RKO (cell line): ENCODE results near the gene ZC3H18.

ENCODE experiments used
- DNase-seq: peaks from one replicate; pipeline ENCODE4 v3.0.0-alpha.2; 2016; ENCODE audit warnings: low spot score

Gene ZC3H18

DNA sequence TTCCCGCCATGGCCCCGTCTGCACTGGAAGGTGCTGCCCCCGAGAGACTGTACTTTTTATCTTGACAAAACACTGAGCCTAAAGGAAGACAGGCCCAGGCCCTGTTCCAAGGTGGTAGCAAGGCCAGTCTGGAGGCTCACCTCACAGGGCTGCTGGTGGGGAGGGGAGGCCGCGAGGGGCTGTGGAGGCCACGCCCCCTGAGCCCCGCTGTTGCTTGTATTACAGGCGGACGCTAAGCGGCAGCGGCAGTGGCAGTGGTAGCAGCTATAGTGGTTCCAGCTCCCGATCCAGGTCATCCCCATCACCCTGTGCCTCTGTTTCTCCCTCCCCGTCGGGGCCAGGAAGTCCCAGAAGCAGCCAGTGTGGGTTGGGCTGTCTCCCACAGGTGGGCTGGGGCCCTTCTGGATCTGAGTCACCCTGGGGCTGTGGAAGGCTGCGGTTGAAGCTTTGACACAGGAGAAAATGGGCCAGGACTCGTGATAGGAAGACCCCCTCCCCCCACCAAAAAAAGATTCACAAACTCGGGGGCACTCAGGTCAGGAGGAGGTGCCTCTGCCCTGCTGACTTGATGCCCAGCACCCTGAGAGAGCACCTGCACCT, 54.9 kb downstream of the ZC3H18 start:
- no peak for DNase-seq

DNA sequence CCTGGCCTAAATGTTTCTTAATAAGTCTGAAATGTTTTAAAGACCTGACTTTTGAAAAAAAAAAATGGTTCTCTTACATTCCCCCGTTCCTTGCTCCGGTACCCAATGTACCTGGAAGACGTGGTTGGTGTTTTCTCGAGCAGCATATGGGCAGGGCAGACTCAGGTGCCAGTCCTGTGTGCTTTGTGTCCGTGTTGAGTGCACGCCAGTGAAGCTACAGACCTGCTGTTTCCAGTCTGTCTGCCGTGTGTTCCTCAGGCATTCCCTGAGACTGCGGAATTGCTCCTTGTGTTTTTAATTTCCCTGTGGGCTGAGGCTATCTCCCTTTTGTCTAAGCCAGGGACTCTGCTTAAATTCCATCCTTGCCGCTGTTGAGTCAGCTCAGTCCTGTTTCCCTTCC, 56.4 kb downstream of the ZC3H18 start:
- no peak for DNase-seq

DNA sequence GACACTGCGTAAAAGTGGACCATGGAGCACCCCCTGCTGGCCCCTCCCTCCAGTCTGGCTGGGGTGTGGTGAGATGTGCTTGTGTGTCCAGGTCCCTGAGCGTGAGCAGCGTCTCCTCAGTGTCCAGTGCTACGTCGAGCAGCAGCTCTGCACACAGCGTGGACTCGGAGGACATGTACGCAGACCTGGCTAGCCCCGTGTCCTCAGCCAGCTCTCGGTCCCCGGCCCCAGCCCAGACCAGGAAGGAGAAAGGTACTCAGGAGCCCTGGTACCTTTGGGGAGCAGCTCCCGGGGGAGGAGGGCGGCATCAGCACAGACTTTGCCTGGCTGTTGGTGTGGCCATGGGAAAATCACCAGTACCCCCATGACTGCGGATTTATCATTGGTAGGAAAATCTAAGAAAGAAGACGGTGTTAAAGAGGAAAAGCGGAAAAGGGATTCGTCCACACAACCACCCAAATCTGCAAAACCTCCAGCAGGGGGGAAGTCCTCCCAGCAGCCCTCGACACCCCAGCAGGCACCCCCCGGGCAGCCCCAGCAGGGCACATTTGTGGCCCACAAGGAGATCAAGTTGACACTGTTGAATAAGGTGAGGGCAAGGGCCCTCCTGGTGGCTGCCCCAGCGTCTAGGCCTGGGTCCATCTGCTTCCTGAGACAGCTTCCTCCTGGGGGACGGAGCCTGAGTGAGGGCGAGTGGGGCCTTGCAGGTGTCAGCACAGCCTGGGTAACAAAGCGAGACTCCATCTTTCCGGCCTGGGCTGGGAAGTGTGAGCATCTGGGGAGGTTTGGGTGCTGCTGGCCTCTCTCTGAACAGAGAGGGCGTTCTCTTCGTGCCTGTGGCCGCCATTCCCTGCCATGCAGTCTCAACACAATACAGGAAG, 57.6 kb downstream of the ZC3H18 start:
- DNase-seq: no peak

DNA sequence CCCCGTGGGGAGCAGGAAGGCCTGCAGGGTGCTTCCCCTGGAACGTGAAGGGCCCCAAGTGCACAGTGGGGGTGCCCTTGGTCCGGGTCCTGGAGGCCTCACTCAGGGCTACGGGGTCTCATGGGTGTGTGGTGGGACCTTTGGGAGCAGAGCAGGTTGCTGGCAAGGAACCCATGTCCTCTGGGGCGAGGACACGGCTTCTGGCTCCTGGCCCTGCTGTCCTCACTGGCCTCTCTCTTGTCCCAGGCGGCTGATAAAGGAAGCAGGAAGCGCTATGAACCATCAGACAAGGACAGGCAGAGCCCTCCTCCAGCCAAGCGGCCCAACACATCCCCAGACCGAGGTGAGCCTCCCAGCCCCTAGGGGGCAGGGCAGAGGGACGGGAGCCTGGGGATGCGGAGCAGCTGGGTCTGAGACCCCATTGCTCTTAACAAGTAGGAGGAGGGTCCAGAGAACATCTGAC, 58.3 kb downstream of the ZC3H18 start:
- DNase-seq: peak; percentile 31

DNA sequence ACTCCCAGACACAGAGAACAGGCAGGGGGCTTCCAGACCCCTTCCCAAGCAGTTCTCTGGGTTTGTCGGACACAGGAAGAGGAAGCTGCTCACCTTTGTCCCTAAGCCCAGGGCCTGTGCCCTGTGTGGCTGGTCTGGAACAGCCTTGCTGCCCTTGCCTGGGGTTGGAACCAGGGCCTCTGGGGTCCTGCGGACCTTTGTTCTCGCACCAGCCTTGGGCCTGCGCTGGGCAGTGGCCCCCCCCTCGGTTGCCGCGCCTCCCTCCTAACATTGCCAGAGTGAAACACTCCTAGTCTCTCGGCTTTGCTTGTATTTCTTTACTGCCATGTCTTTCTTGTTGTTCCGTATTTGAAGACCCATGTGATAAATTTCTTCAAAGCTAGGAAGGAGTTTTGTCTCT, 59.6 kb downstream of the ZC3H18 start:
- DNase-seq: no peak

DNA sequence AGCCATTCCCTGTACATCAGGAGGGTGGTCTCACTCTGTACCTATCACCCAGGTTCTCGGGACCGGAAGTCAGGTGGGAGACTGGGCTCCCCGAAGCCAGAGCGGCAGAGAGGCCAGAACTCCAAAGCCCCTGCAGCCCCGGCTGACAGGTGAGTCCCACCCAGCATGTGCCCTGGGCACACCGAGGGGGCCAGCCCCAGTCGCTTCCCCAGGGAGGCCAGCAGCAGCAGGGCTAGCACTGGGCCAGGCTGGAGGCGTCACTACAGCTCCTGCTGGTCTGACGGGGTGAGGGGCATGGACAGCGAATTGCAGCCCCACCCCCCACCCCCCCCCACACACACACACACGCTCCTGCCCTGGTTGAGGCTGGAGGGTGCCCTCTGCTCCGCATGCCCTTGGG, 60.2 kb downstream of the ZC3H18 start:
- no peak for DNase-seq

DNA sequence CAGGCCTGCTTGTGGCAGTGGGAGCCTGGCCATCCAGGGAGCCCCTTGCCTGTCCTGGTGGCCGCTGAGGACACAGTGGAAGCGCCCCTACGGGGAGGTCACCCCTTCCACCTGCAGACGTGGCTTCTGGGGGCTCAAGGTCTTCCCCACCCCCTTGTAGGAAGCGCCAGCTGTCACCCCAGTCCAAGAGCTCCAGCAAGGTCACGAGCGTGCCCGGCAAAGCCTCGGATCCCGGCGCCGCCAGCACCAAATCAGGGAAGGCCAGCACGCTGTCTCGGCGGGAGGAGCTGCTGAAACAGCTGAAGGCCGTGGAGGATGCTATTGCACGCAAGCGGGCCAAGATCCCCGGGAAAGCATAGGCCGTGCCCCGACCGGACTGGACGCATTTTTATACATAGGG, 60.7 kb downstream of the ZC3H18 start:
- no peak for DNase-seq

DNA sequence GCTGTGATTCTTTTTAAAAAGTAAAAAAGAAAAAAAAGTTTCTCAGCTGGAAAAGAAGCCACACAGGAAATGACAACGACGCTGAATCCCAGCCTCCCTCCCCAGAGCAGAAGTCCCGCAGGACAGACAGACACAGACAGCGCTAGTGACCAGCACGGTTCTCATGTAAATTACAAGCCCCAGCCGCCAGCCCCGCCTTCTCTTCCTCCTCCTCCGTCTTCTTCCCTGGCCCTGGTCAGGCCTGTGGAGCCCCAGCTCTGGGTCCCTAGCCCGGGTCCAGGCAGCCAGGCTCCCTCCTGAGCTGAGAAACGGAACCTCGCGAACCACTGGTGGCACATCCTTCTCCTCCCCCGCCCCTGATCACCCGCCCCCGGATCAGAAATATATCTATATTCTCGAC, 61.2 kb downstream of the ZC3H18 start:
- DNase-seq: no peak

DNA sequence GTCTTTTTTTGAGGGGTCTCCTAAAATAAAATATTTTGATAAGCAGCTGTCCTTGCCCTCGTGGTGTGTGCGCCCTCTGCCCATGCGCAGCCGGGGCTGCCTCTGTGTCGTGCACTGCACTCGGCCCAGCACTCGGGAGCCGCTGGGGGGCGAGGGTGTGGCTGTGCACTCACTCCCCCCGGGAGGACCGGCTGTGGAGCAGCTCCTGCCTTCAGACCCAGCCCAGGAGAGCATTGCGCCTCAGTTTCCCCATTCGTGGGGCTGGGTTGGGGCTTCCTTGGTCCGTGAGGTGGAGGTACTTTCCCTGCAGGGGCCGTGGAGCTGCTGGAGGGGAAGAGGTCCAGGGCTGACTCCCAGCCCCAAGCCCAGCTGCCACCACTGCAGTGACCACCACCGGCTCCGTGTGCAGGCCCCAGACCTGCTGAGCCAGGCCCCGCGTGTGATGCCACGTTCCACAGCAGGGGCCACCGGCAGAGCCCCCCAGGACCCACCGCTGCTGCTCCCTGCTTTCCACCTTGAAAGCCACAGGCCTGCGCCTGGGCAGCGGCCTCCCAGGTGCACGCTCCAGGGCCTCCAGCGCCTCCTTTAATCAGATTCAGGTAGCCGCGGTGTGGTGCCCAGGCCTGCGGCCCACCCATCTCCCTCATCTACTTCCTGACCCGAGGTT, 61.9 kb downstream of the ZC3H18 start:
- DNase-seq: no peak

DNA sequence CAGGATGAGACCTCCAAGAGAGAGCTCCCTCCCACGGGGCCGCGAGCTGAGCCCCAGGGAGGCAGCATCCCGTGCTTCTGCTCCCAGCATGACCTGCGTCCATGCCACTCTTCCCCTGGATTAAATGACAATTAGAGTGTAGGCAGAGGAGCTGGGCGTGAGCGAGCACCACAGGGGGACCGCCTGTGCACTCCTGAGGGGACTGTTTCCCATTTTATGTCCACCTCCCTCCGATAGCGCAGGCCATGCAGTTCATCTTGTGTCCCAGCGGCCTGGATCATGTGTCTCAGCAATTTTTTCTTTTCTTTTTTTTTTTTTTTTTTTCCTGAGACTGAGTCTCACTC, 62.4 kb downstream of the ZC3H18 start:
- no peak for DNase-seq

DNA sequence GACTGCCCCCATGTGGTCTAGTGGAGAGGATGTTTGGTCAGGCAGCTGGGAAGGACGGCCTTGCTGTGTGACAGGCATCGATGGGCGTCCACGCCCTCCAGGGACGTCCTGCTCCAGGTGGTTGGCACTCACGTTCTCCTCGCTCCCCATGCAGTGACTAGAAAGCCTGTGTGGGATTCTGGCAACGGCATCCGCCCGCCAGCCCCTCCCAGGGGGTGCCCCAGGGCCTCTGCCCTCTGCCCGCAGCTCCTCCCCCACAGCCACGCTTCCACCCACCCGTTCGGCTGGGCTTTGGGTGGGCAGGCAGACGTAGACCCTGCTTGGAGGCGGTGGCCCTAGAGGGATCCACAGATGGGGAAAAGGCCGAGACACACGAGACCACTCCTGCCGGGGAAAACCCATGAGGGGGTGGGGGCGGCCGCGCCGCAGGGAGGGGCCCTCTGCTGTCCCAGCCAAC, 63.5 kb downstream of the ZC3H18 start:
- peak; percentile 50 for DNase-seq

DNA sequence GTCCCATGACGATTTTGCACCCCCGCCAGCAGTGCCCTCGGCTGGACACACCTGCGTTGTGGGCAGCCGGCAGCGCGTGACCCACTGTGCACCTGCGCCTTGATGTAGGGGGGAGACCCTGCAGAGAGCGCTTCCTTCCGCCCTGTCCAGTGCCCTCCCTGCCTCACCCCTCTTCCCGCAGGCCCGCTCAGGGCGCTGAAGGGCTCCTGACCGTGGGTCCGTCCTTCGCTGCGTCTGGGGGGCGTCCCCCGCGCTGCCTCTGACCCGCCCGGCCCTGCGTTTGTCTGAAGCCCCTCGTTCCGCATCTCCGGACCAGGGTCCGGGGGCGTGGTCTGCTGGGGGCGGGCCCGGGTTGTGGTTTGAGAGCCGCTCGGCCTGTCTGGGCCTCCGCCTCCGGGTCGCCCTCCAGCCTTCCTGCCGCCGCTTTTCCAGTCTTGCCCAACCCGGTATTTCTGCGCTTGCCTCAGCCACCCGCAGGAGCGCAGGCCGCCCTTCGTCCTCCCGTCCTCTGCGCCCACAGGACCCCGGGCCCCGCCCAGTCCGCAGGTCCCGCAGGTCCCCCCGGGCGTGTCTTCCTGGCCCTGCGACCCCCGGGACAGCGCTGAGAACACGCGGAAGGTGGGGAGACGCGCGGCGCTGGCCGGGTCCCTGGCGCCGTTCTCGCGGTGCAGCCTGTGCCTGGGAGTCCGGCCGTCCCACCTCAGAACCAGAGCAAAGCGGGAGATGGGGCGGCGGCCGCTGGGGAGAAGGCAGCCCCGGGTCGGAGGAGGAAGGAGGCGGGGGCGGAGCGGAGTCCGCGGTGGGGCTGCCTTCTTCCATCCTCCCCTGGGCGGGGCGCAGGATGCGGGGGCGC, 64.2 kb downstream of the ZC3H18 start:
- DNase-seq: peak; percentile 36

DNA sequence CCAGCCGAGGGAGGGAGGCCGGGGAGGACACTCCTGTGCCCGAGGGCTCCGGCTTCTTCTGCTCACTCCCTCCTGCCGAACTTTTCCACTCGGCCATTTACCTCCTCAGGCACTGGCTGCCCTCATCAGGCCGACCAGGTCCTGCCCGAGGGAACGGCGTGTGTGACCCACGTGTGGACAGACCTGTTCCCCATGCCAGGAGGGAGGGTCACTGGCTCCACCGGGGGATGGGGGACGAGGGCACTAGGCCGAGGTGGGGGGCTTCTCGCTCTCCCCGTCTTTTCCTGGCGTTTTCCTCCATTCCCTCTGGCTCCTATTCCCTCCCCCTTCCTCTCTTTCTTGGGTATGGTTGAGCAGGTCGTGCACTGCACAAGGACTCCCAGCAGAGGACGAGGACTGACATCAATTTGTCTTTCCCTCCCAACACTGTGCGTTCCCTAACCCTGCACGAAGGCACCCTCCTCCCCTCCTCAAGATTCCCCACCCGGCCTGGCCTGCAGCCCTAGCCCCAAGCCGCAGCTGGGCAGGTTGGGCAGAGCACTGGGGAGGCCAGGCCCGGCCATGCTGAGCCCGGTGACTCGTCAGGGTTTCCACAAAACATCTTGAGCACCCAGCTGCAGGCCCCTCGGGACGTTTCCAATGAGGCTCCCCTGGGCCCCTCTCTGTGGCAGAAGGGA, 64.9 kb downstream of the ZC3H18 start:
- DNase-seq: peak; percentile 30

DNA sequence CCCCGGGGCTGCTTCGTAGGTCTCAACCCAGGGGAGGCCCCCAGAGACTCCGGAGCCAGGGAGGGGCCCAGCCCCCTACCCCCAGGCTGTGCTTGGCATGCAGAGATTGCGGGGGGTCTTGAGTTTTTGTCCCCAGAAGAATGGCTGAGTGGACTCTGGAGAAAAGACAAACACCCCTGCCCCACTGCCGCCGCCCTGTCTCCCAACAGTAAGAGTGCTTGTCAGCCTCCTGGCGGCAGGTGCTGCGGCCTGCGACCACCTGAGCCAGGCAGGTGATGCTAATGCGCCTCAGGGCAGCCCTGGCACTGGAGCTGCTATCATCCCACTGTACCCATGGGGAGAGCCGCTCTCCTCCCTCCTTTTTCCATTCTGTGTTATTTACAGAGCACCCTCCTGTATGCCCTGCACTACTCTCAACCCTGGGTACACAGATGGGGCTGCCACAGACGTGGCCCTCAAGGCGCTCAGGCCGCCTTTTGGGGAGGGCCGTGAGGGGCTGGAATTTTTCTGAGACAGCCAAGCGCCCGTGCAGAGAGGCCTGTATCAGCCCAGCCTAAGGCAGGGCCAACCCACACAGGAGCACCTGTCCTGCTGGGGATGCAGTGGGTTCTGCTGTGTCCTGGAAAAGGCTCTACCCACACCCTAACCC, 65.6 kb downstream of the ZC3H18 start:
- DNase-seq: no peak

DNA sequence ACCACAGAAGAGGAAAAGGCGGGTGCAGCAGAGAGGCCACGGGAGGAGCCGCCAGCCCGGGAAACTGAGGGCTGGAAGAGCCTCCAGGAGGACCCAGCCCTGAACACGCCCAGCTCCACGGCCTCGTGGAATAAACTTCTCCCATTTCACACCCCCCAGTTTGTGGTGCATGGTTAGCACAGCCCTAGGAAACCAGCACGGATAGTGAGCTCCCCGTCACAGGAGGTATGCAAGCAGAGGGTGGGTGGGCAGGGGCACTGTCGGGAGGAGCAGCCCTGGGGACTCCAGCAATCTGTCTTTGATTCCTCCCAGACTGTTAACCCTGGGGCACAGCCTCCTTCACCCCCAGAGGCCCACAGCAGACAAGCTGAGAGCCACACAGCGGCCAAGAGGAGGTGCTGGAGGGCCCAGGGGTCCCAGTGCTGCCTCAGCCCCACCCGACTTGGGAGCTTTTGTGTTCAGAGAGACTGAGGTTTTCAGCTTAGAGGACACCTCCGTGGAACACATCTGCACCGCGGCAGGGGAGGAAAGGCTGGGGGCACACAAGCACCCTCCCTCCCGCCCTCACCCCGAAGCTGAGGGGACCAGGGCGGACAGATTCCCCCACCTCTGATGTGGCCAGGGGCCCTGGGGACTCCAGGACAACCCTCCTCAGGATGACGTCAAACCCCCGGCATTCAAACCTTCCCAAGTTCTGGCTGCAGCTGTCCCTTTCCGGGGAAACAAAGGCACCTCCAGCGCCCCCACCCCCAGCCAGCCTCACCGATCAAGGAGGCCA, 66.5 kb downstream of the ZC3H18 start:
- DNase-seq: no peak

DNA sequence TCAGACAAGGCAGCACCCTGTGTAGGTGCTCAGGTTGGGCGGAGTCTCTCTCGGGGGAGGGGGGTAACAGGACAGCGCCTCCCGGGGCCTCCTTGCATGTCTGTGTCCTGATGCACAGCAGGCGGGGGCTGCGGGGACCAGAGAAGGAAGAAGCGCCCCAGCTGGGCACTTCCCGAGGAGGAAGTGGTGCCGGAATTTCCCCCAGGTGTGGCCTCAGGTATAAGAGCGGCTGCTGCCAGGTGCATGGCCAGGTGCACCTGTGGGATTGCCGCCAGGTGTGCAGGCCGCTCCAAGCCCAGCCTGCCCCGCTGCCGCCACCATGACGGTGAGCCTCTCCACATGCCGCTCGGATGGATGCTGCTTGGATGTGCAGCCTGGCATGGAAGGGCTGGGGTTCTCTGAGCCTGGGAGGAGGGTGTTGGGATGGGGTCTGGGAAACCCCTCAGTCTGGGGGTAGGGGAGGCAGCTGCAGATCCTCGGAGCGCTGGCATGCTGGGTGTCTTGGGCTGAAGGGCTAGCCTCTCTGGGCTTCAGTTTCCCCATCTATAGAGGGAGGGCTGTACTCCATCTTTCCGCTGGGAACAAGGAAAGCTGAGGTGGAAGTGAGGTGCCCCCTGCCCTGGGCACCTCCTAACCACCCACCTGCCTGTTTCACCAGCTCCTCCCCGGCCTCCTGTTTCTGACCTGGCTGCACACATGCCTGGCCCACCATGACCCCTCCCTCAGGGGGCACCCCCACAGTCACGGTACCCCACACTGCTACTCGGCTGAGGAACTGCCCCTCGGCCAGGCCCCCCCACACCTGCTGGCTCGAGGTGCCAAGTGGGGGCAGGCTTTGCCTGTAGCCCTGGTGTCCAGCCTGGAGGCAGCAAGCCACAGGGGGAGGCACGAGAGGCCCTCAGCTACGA, 68.4 kb downstream of the ZC3H18 start, which contains the start of gene IL17C:
Gene IL17C, plus strand, starts transcription at position 250 of the 908 bp plus-strand sequence. Its CDS starts 70 bp downstream, at position 320.
- DNase-seq: no peak

DNA sequence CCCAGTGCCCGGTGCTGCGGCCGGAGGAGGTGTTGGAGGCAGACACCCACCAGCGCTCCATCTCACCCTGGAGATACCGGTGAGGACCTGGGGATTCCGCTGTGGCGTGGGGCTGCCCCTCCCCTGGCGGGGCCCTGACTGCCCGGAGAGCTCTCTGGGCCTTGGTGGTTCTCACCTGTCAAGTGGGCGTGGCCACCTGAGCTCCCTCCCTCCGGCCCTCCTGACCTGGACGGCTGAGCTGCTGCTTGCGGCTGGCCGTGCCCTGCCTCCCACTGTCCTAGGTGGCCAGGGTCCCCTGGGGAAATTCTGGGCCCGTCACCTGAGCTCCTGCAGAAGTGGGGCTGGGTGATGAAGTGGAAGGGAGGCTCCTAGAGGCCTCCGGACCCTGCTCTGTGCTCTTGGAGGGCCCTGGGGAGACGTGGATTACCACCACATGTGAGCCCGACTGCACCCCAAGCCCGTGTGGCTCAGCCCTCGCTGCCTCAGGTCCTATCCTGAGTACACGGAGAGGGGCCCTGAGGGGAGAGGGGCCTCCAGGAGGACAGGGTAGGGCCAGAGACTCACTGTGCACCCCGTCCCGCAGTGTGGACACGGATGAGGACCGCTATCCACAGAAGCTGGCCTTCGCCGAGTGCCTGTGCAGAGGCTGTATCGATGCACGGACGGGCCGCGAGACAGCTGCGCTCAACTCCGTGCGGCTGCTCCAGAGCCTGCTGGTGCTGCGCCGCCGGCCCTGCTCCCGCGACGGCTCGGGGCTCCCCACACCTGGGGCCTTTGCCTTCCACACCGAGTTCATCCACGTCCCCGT, 69.2 kb downstream of the ZC3H18 start:
- DNase-seq: no peak

DNA sequence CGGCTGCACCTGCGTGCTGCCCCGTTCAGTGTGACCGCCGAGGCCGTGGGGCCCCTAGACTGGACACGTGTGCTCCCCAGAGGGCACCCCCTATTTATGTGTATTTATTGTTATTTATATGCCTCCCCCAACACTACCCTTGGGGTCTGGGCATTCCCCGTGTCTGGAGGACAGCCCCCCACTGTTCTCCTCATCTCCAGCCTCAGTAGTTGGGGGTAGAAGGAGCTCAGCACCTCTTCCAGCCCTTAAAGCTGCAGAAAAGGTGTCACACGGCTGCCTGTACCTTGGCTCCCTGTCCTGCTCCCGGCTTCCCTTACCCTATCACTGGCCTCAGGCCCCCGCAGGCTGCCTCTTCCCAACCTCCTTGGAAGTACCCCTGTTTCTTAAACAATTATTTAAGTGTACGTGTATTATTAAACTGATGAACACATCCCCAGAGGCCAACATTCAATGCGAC, 69.9 kb downstream of the ZC3H18 start:
- DNase-seq: no peak
